ENCODE measurements around the gene CCR5AS.
"Not testable (repeated sequence)": the region's sequence is repeated elsewhere in the genome, so short reads cannot be mapped to it uniquely, and the experiment has no call there.

The CCR5AS gene

GRCh38 chr3:46427404-46427803, 20.5 kb upstream of the CCR5AS start:
- H3K27ac ChIP-seq; H3K4me3 ChIP-seq; DNase-seq; intact Hi-C loops (cut with DNase I; ENCODE audit: low total_unique reads); H3K27me3 ChIP-seq (replicated peaks in 1 of 7): not testable (repeated sequence)
- 52 to 74% (median 64%) methylated on average over 8 of the region's 8 CpGs for WGBS, 5 donors
- H3K4me1 ChIP-seq = peaks cover 0 to 12% (median 3%) of the 10 kb centered on the region in 6 donors
- H3K9me3 ChIP-seq = peaks cover 0 to 17% (median 9%) of the 10 kb centered on the region in 8 donors
- TF ChIP-seq, protein P1, sequence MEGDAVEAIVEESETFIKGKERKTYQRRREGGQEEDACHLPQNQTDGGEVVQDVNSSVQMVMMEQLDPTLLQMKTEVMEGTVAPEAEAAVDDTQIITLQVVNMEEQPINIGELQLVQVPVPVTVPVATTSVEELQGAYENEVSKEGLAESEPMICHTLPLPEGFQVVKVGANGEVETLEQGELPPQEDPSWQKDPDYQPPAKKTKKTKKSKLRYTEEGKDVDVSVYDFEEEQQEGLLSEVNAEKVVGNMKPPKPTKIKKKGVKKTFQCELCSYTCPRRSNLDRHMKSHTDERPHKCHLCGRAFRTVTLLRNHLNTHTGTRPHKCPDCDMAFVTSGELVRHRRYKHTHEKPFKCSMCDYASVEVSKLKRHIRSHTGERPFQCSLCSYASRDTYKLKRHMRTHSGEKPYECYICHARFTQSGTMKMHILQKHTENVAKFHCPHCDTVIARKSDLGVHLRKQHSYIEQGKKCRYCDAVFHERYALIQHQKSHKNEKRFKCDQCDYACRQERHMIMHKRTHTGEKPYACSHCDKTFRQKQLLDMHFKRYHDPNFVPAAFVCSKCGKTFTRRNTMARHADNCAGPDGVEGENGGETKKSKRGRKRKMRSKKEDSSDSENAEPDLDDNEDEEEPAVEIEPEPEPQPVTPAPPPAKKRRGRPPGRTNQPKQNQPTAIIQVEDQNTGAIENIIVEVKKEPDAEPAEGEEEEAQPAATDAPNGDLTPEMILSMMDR (IDR thresholded peaks at IDR 0.05 in 8 of 11, conservative IDR thresholded peaks at IDR 0.05 in 3 of 11) = peak in 3 of 11 experiments; percentile 22 to 31 (median 28)
- H3K36me3 ChIP-seq = peaks cover 0 to 79% (median 0%) of the 10 kb centered on the region in 6 donors

GRCh38 chr3:46426476-46426875, 19.6 kb upstream of the CCR5AS start:
- H3K27ac ChIP-seq; H3K27me3 ChIP-seq (replicated peaks in 1 of 7); intact Hi-C loops (cut with DNase I; ENCODE audit: low total_unique reads); H3K9me3 ChIP-seq; H3K4me3 ChIP-seq; DNase-seq: not testable (repeated sequence)
- Histone ChIP-seq H3K4me1 (peaks cover 0 to 12% (median 3%) of the 10 kb centered on the region in 6 donors), H3K36me3 (peaks cover 0 to 78% (median 0%) of the 10 kb centered on the region in 6 donors)
- WGBS, 5 donors = 37 to 48% (median 45%) methylated on average over 4 of the region's 4 CpGs

DNA sequence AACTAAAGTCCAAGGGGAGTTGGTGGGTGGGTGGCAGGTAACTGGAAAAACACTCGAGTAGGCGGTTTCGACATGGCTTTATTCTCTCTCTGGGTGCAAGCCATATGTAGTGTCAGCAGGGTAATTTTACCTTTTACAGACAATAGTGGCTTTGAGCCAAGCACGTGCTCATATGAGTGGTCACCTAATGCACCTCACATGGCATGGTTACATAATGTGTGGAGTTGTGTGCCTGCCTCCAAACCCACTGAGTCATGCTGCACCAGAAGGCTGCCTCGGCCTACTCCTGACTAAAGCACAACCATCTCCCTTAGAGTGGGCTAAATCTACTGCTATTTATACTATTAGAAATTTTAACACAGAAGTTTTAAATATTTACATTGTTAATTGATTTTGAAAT, 16.7 kb upstream of the CCR5AS start:
- no peaks in the 10 kb centered on the region for H3K9me3 ChIP-seq
- WGBS, 5 donors = 82 to 95% (median 92%) methylated on average over 5 of the region's 5 CpGs
- H3K36me3 ChIP-seq = peaks cover 0 to 81% (median 0%) of the 10 kb centered on the region in 6 donors
- H3K4me3 ChIP-seq = no peak overlapping the region
- intact Hi-C loops (cut with DNase I; ENCODE audit: low total_unique reads) = no loop called here
- H3K27ac ChIP-seq = no peak overlapping the region
- no peak for DNase-seq
- H3K27me3 ChIP-seq (replicated peaks in 1 of 7) = no peaks in the 10 kb centered on the region
- peaks cover 0 to 12% (median 3%) of the 10 kb centered on the region in 6 donors for H3K4me1 ChIP-seq
- TF ChIP-seq POLR2AphosphoS5 (IDR thresholded peaks at IDR 0.05) (no peak), POLR2A (IDR thresholded peaks at IDR 0.05) (no peak)
- TF ChIP-seq, protein P1 (IDR thresholded peaks at IDR 0.05 in 8 of 11, conservative IDR thresholded peaks at IDR 0.05 in 3 of 11) = no peak

GRCh38 chr3:46422617-46423016, 15.8 kb upstream of the CCR5AS start:
- Histone ChIP-seq H3K36me3 (peaks cover 0 to 81% (median 0%) of the 10 kb centered on the region in 6 donors), H3K4me1 (peaks cover 0 to 9% (median 3%) of the 10 kb centered on the region in 6 donors), H3K27ac (no peak overlapping the region), H3K9me3 (no peaks in the 10 kb centered on the region), H3K4me3 (no peak overlapping the region), H3K27me3 (replicated peaks in 1 of 7) (no peaks in the 10 kb centered on the region)
- TF ChIP-seq POLR2A (IDR thresholded peaks at IDR 0.05) = no peak
- TF ChIP-seq, protein P1 (IDR thresholded peaks at IDR 0.05 in 8 of 11, conservative IDR thresholded peaks at IDR 0.05 in 3 of 11) = no peak
- TF ChIP-seq POLR2AphosphoS5 (IDR thresholded peaks at IDR 0.05) = no peak
- 94 to 100% (median 97%) methylated on average over 3 to 6 of the region's 6 CpGs for WGBS, 5 donors
- intact Hi-C loops (cut with DNase I; ENCODE audit: low total_unique reads) = no loop called here
- DNase-seq = no peak

- Histone ChIP-seq H3K4me1 (peaks cover 0 to 9% (median 3%) of the 10 kb centered on the region in 6 donors), H3K4me3 (no peak overlapping the region), H3K27ac (no peak overlapping the region), H3K36me3 (peaks cover 0 to 98% (median 0%) of the 10 kb centered on the region in 6 donors), H3K27me3 (replicated peaks in 1 of 7) (no peaks in the 10 kb centered on the region), H3K9me3 (no peaks in the 10 kb centered on the region)
- WGBS, 5 donors = 85 to 97% (median 95%) methylated on average over 2 of the region's 2 CpGs
- TF ChIP-seq POLR2A (IDR thresholded peaks at IDR 0.05) (no peak), POLR2AphosphoS5 (IDR thresholded peaks at IDR 0.05) (no peak)
- TF ChIP-seq, protein P1 (IDR thresholded peaks at IDR 0.05 in 8 of 11, conservative IDR thresholded peaks at IDR 0.05 in 3 of 11) = no peak
- no peak for DNase-seq
- intact Hi-C loops (cut with DNase I; ENCODE audit: low total_unique reads) = no loop called here
Measured at GRCh38 chr3:46420931-46421330, 14.1 kb upstream of the CCR5AS start.

Measured in spleen (tissue), 11 donors.